Transverse colon (tissue), 4 donors: ENCODE results near the gene ZMYND12. TPM values are rescaled to one million over a fixed set of nuclear protein-coding genes. Genes with fewer than 3 reads are reported as not detected.

Source experiments
- DNase-seq: peaks from one replicate; pipeline ENCODE4 v3.0.0-alpha.2; 2019
- H3K27ac ChIP-seq, 4 donors: fragments of 200-600 bp; sonication (generic); 2 replicates each; pipeline ENCODE4 v1.5.1; 2016 to 2018; ENCODE audit warnings: inconsistent platforms in 4 of 4
- H3K27me3 ChIP-seq: fragments of 200-600 bp; sonication (generic); 2 replicates; pipeline ENCODE4 v1.5.1; 2017; ENCODE audit warnings: inconsistent platforms
- H3K36me3 ChIP-seq, 4 donors: fragments of 200-600 bp; sonication (generic); 2 replicates each; pipeline ENCODE4 v1.5.1; 2017 to 2019; ENCODE audit warnings: inconsistent platforms in 4 of 4
- H3K4me1 ChIP-seq, 4 donors: fragments of 200-600 bp; sonication (generic); 2 replicates each; pipeline ENCODE4 v1.5.1; 2017 to 2020; ENCODE audit warnings: inconsistent platforms in 4 of 4
- H3K4me3 ChIP-seq, 4 donors: fragments of 200-600 bp; sonication (generic); 1 replicate in 1 of 4; 2 replicates in 3 of 4; pipeline versions ENCODE4 v1.5.1 to v1.6.1; 2017 to 2019; ENCODE audit warnings: inconsistent platforms in 4 of 4
- H3K9me3 ChIP-seq, 2 donors: fragments of 200-600 bp; sonication (generic); 2 replicates each; pipeline ENCODE4 v1.5.1; 2017 to 2019; ENCODE audit warnings: inconsistent platforms in 2 of 2
- EP300 ChIP-seq: sonication (generic); formaldehyde crosslinking; IDR thresholded peaks from one replicate; pipeline ENCODE4 v1.6.1; 2017; ENCODE audit warnings: antibody characterized with exemption, low read depth
- POLR2A ChIP-seq: fragments of 450-650 bp; IDR thresholded peaks from one replicate; pipeline ENCODE4 v1.6.1; 2016; ENCODE audit warnings: antibody characterized with exemption, mild to moderate bottlenecking, moderate library complexity
- POLR2AphosphoS5 ChIP-seq, 3 donors: sonication (generic); formaldehyde crosslinking; IDR thresholded peaks; one replicate each; pipeline ENCODE4 v1.6.1; 2016; ENCODE audit warnings: antibody characterized with exemption in 3 of 3
- WGBS, 2 donors: methylation state at CpG; one replicate each; pipeline ENCODE4 v1.1.5; 2018; ENCODE audit warnings: low coverage in 1 of 2; 5-methylcytosine and 5-hydroxymethylcytosine counted together
- in situ Hi-C, 4 donors: fragments of 200-750 bp; cut with MboI; loops; one replicate each; pipeline versions ENCODE4 v1.15.0 to v1.15.1; 2017; ENCODE audit warnings: low sequenced_read_pairs in 3 of 4, low pct_ligation_motif_present in 1 of 4, low pct_unique_long_range_greater_than_20kb in 1 of 4
- intact Hi-C: fragments of 100-400 bp; cut with DNase I; formaldehyde crosslinking; loops from one replicate; pipeline ENCODE4 v1.15.1; 2023; ENCODE audit warnings: low total_unique reads
- small RNA-seq, 4 donors: library from RNA; depleted of rRNA; stranded (forward); fragments of <200 nt; gene quantifications; one replicate each; pipeline ENCODE3, GENCODE V24; 2016
- total RNA-seq, 4 donors: library from RNA; depleted of rRNA; stranded (reverse); fragments of >200 nt; gene quantifications; one replicate each; pipeline ENCODE4 v1.1.0, GENCODE V29; 2016
- TF ChIP-seq, protein P1 (sequence below), 5 experiments: fragments of 200-600 bp in 3 of 5; fragments of 450-650 bp in 2 of 5; sonication (generic) in 3 of 5; IDR thresholded peaks; 1 replicate in 2 of 5; 2 replicates in 3 of 5; pipeline ENCODE4 v1.5.1; 2016 to 2017; ENCODE audit warnings: antibody characterized with exemption in 5 of 5, inconsistent platforms in 3 of 5, mild to moderate bottlenecking in 2 of 5, moderate library complexity in 1 of 5

Gene ZMYND12
- total RNA-seq, 4 donors from 2014 or later = 4.3 to 8.7 TPM; not detected in 2

DNA sequence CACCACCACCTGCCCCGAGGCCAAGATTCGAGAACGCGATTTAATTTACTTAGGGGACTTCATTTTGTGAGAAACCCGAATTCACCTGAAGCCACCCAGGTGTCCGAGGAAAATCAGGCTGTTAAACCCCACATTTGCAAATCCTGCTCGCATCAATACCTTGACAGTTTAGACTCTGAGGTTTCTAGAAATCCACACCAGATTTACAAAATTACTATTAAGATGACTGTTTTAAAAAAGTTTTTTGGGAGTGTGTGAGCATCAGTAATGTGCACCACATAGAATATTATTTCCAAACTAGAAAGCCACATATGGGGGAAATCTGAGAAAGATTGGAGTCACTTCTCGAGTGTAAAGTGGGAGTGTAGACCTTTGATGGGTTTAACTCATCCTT is 74.5 kb downstream of the ZMYND12 start:
- TF ChIP-seq POLR2AphosphoS5 (IDR thresholded peaks at IDR 0.05) = no peak
- no peak for TF ChIP-seq POLR2A
- TF ChIP-seq, protein P1, sequence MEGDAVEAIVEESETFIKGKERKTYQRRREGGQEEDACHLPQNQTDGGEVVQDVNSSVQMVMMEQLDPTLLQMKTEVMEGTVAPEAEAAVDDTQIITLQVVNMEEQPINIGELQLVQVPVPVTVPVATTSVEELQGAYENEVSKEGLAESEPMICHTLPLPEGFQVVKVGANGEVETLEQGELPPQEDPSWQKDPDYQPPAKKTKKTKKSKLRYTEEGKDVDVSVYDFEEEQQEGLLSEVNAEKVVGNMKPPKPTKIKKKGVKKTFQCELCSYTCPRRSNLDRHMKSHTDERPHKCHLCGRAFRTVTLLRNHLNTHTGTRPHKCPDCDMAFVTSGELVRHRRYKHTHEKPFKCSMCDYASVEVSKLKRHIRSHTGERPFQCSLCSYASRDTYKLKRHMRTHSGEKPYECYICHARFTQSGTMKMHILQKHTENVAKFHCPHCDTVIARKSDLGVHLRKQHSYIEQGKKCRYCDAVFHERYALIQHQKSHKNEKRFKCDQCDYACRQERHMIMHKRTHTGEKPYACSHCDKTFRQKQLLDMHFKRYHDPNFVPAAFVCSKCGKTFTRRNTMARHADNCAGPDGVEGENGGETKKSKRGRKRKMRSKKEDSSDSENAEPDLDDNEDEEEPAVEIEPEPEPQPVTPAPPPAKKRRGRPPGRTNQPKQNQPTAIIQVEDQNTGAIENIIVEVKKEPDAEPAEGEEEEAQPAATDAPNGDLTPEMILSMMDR (IDR thresholded peaks at IDR 0.05) = no peak
- no peak for TF ChIP-seq EP300
- H3K27me3 ChIP-seq = peaks cover 12% of the 10 kb centered on the region
- H3K36me3 ChIP-seq = no peaks in the 10 kb centered on the region
- WGBS, 2 donors = 12 to 18% methylated on average over 5 to 8 of the region's 8 CpGs
- H3K4me3 ChIP-seq = peak overlapping the region; percentile 39 to 69 (median 62)
- DNase-seq = no peak
- intact Hi-C loops = no loop called here
- no peaks in the 10 kb centered on the region for H3K9me3 ChIP-seq
- in situ Hi-C loops = no loop called here
- peak overlapping the region; percentile 51 to 75 (median 69) for H3K27ac ChIP-seq
- H3K4me1 ChIP-seq = peaks cover 0 to 17% (median 11%) of the 10 kb centered on the region in 4 donors

DNA sequence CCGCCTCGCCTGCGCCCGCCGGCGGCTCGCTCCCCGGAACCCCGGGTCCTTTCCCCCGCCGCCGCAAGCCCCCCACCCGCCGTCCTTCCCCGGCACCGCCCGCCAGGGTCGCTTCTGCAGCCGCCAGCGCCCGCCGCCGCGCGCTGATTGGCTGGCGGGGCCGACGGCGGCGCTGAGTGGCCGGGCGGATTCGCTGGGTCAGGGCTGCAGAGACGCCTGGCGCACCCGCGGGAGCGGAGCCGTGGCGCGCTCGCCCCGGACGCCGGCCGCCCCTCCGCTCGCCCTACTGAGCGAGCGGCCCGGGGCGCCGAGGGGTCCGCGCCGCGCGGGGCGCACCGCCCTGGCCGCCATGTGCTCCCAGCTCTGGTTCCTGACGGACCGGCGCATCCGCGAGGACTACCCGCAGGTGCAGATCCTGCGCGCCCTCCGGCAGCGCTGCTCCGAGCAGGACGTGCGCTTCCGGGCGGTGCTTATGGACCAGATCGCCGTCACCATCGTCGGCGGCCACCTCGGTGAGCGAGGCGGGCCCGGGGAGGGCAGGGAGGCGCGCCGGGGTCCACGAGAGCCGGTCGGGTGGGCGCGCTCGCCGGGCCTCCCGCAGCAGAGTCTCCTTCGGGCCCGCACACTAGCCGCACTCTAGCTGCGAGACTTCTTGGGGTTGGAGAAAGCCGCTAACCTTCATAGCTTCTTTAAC is 75.1 kb downstream of the ZMYND12 start, which contains the start of gene RIMKLA:
RIMKLA (plus strand) TSS at position 207 of the 694 bp plus-strand sequence; CDS start at position 350, 143 bp downstream.
- intact Hi-C loops (no loop called here), in situ Hi-C loops (no loop called here)
- Histone ChIP-seq H3K27ac (peak within 1 kb of the TSS; percentile 51 to 75 (median 73)), H3K4me1 (peaks cover 0 to 17% (median 11%) of the 10 kb centered on the region in 4 donors), H3K36me3 (no peaks in the 10 kb centered on the region), H3K4me3 (peak within 1 kb of the TSS; percentile 56 to 69 (median 62)), H3K27me3 (peaks cover 12% of the 10 kb centered on the region), H3K9me3 (no peaks in the 10 kb centered on the region)
- TF ChIP-seq, protein P1 (IDR thresholded peaks at IDR 0.05) = no peak
- TF ChIP-seq POLR2AphosphoS5 (IDR thresholded peaks at IDR 0.05) (no peak), POLR2A (no peak), EP300 (no peak)
- 1% methylated on average over 73 of the region's 101 CpGs; no CpG with 5 or more reads in 1 of the 2 donors for WGBS, 2 donors
- DNase-seq = peak; percentile 69

Small RNA genes within 50 kb of the gene (small RNA-seq; reads per million reads assigned to genes)
- gene TMSB4XP1 = 0 reads per million in 4 donors

Other genes starting within 250 kb of the ZMYND12 start
- gene FOXJ3, start 120.8 kb downstream of the ZMYND12 start, total RNA-seq = 10 to 100 TPM; 18.5 to 62.1 (median 38.6) TPM
- 10 to 100 TPM in 2 of 4 donors, 1 to 10 TPM in 2; 2.4 to 11.9 (median 8.8) TPM for gene RIMKLA, start 75.2 kb downstream of the ZMYND12 start, total RNA-seq
- 100 to 1,000 TPM in 1 of 4 donors, 10 to 100 TPM in 3; 14.3 to 105 (median 57.6) TPM for gene PPCS, start 521 bp upstream of the ZMYND12 start, total RNA-seq
- gene CCDC30, start 7.3 kb upstream of the ZMYND12 start, total RNA-seq = 1 to 10 TPM in 2 of 4 donors, under 1 TPM in 2; 0.75 to 3.7 (median 1.7) TPM
- gene PPIH, start 202.4 kb upstream of the ZMYND12 start, total RNA-seq = 10 to 100 TPM in 3 of 4 donors, not detected in 1; 16.9 to 26.5 (median 24.6) TPM
- 100 to 1,000 TPM; 288 to 403 (median 380) TPM for gene YBX1, start 226.4 kb upstream of the ZMYND12 start, total RNA-seq